CD4-positive, CD25-positive, alpha-beta regulatory T cell (primary cell): Measurements from ENCODE around the gene MST1. TPM values are rescaled to one million over a fixed set of nuclear protein-coding genes. Genes with fewer than 3 reads are reported as not detected.

Experiments
- ATAC-seq, 2 donors: fragments of 150-1000 bp; cut with Tn5 transposase; one replicate each; pipeline ENCODE4 v1.10.0; 2021; ENCODE audit warnings: low read depth in 2 of 2, moderate number of reproducible peaks in 2 of 2, moderate library complexity in 1 of 2
- DNase-seq, 3 donors: peaks; one replicate each; pipeline versions ENCODE4 v3.0.0 to v3.0.0-alpha.2; 2012 to 2022; ENCODE audit warnings: mixed read lengths in 1 of 3
- H3K27ac ChIP-seq: one replicate; pipeline ENCODE4 v1.7.0; 2013; ENCODE audit warnings: mild to moderate bottlenecking, low read length; ENCODE audit not compliant: insufficient read depth, poor library complexity, severe bottlenecking
- H3K27me3 ChIP-seq: one replicate; pipeline ENCODE4 v1.7.0; 2013; ENCODE audit warnings: low read length; ENCODE audit not compliant: control insufficient read depth, insufficient read depth
- H3K36me3 ChIP-seq: one replicate; pipeline ENCODE4 v1.7.0; 2013; ENCODE audit warnings: mild to moderate bottlenecking, low read length, moderate library complexity; ENCODE audit not compliant: control insufficient read depth, insufficient read depth
- H3K4me1 ChIP-seq: 2 replicates; pipeline ENCODE4 v1.7.0; 2013; ENCODE audit warnings: mild to moderate bottlenecking, low read length; ENCODE audit not compliant: insufficient read depth, control insufficient read depth, poor library complexity, severe bottlenecking
- H3K4me3 ChIP-seq: one replicate; pipeline ENCODE4 v1.7.0; 2013; ENCODE audit warnings: low read depth, mild to moderate bottlenecking, low read length, moderate library complexity
- H3K9me3 ChIP-seq, 2 experiments: 1 replicate in 1 of 2; 2 replicates in 1 of 2; pipeline ENCODE4 v1.7.0; 2013; ENCODE audit warnings: low read length in 2 of 2, mild to moderate bottlenecking in 1 of 2, moderate library complexity in 1 of 2; ENCODE audit not compliant: control insufficient read depth in 2 of 2
- H3K27ac Mint-ChIP-seq, 3 donors: one replicate each; pipeline ENCODE4 v1.8.0; 2020 to 2022; ENCODE audit warnings: mild to moderate bottlenecking in 3 of 3, mixed read lengths in 3 of 3, moderate library complexity in 2 of 3
- H3K27me3 Mint-ChIP-seq: one replicate; pipeline ENCODE4 v1.8.0; 2022; ENCODE audit warnings: mild to moderate bottlenecking, mixed read lengths
- H3K36me3 Mint-ChIP-seq: one replicate; pipeline ENCODE4 v1.8.0; 2020; ENCODE audit warnings: mixed read lengths
- H3K4me1 Mint-ChIP-seq, 4 donors: one replicate each; pipeline ENCODE4 v1.8.0; 2020 to 2022; ENCODE audit warnings: mixed read lengths in 4 of 4, mild to moderate bottlenecking in 1 of 4
- H3K4me3 Mint-ChIP-seq, 4 donors: one replicate each; pipeline ENCODE4 v1.8.0; 2020 to 2022; ENCODE audit warnings: mild to moderate bottlenecking in 4 of 4, mixed read lengths in 4 of 4, moderate library complexity in 3 of 4
- H3K9me3 Mint-ChIP-seq, 7 donors: one replicate each; pipeline ENCODE4 v1.8.0; 2020 to 2022; ENCODE audit warnings: mixed read lengths in 7 of 7, mild to moderate bottlenecking in 3 of 7, moderate library complexity in 2 of 7
- polyA plus RNA-seq, 4 donors: library from polyadenylated mRNA; unstranded; fragments of 300-500 nt; fragmentation: Illumina TruSeq; gene quantifications; one replicate each; pipeline ENCODE4 v1.2.3, GENCODE V29; 2021
- total RNA-seq: library from RNA; stranded (reverse); gene quantifications from one replicate; pipeline ENCODE4 v1.2.3, GENCODE V29; 2022

MST1 gene
- total and polyA plus RNA-seq, 5 donors from 2014 or later: 0.76 to 4.1 (median 1.1) TPM

GRCh38 chr3:49717211-49717958, 28.1 kb upstream of the MST1 start:
- H3K27ac Mint-ChIP-seq: no peak overlapping the region
- Histone ChIP-seq H3K9me3 (no peaks in the 10 kb centered on the region), H3K27ac (no peak overlapping the region), H3K4me1 (peaks cover 22% of the 10 kb centered on the region), H3K36me3 (peaks cover 8% of the 10 kb centered on the region), H3K4me3 (no peak overlapping the region), H3K27me3 (no peaks in the 10 kb centered on the region)
- no peak for ATAC-seq
- H3K27me3 Mint-ChIP-seq: no peaks in the 10 kb centered on the region
- no peaks in the 10 kb centered on the region for H3K36me3 Mint-ChIP-seq
- peak overlapping the region in 3 of 4 donors; percentile 16 to 66 (median 44) for H3K4me3 Mint-ChIP-seq
- peaks cover 0 to 41% (median 13%) of the 10 kb centered on the region in 4 donors for H3K4me1 Mint-ChIP-seq
- no peaks in the 10 kb centered on the region for H3K9me3 Mint-ChIP-seq
- no peak for DNase-seq

DNA sequence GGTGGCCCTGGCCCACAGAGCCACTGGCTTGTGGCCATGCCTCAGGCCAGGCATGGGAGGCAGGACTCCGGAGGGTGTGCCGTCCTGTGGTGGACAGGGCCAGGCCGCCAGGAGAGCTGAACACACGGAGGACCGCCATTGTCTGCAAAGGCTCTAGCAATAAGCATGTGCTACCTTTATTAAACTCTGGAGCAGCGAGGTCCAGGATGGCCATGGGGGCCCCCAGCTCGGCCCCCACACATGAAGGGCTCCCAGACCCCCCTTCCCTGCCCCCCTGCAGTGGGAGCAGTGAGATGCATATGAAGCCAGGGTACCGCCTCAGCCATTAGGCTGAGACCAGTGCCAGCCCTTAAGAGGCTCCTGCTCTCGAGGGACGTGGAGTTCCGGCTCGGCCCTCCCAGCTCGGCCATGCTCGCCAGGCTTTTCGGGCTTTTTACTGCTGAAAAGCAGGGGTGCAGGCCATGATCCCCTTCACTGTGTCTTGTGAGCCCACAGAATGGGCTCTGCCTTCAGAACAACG, 27.5 kb upstream of the MST1 start:
- Histone ChIP-seq H3K27ac (no peak overlapping the region), H3K27me3 (no peaks in the 10 kb centered on the region), H3K4me3 (no peak overlapping the region), H3K4me1 (peaks cover 22% of the 10 kb centered on the region), H3K36me3 (peaks cover 8% of the 10 kb centered on the region), H3K9me3 (no peaks in the 10 kb centered on the region)
- no peaks in the 10 kb centered on the region for H3K27me3 Mint-ChIP-seq
- H3K4me1 Mint-ChIP-seq: peaks cover 0 to 37% (median 12%) of the 10 kb centered on the region in 4 donors
- no peak overlapping the region for H3K27ac Mint-ChIP-seq
- DNase-seq (no peak), ATAC-seq (no peak)
- no peaks in the 10 kb centered on the region for H3K9me3 Mint-ChIP-seq
- peaks cover 1% of the 10 kb centered on the region for H3K36me3 Mint-ChIP-seq
- no peak overlapping the region for H3K4me3 Mint-ChIP-seq

- H3K27ac ChIP-seq: no peak overlapping the region
- Mint-ChIP-seq H3K9me3 (no peaks in the 10 kb centered on the region), H3K4me3 (peak overlapping the region in 2 of 4 donors; percentile 24 to 33), H3K4me1 (peaks cover 0 to 34% (median 13%) of the 10 kb centered on the region in 4 donors), H3K27me3 (no peaks in the 10 kb centered on the region), H3K27ac (no peak overlapping the region), H3K36me3 (peaks cover 7% of the 10 kb centered on the region)
- no peak for DNase-seq
- no peaks in the 10 kb centered on the region for H3K9me3 ChIP-seq
- H3K4me3 ChIP-seq: no peak overlapping the region
- peaks cover 22% of the 10 kb centered on the region for H3K4me1 ChIP-seq
- H3K27me3 ChIP-seq: no peaks in the 10 kb centered on the region
- H3K36me3 ChIP-seq: peaks cover 2% of the 10 kb centered on the region
- no peak for ATAC-seq
Observed at GRCh38 chr3:49716169-49716568, 26.9 kb upstream of the MST1 start.

GRCh38 chr3:49715611-49716121, 26.4 kb upstream of the MST1 start:
- Mint-ChIP-seq H3K27ac (no peak overlapping the region), H3K27me3 (no peaks in the 10 kb centered on the region), H3K9me3 (no peaks in the 10 kb centered on the region), H3K36me3 (peaks cover 9% of the 10 kb centered on the region), H3K4me3 (no peak overlapping the region), H3K4me1 (peaks cover 0 to 29% (median 13%) of the 10 kb centered on the region in 4 donors)
- Histone ChIP-seq H3K9me3 (no peaks in the 10 kb centered on the region), H3K27ac (no peak overlapping the region), H3K27me3 (no peaks in the 10 kb centered on the region), H3K36me3 (no peaks in the 10 kb centered on the region), H3K4me3 (no peak overlapping the region), H3K4me1 (peaks cover 22% of the 10 kb centered on the region)
- no peak for DNase-seq
- no peak for ATAC-seq

- Histone ChIP-seq H3K9me3 (no peaks in the 10 kb centered on the region), H3K4me3 (no peak overlapping the region), H3K36me3 (no peaks in the 10 kb centered on the region), H3K27ac (no peak overlapping the region), H3K27me3 (no peaks in the 10 kb centered on the region), H3K4me1 (peaks cover 21% of the 10 kb centered on the region)
- no peaks in the 10 kb centered on the region for H3K9me3 Mint-ChIP-seq
- DNase-seq (no peak), ATAC-seq (no peak)
- peak overlapping the region in 1 of 4 donors; percentile 50 for H3K4me3 Mint-ChIP-seq
- peaks cover 0 to 23% (median 12%) of the 10 kb centered on the region in 4 donors for H3K4me1 Mint-ChIP-seq
- no peaks in the 10 kb centered on the region for H3K27me3 Mint-ChIP-seq
- peaks cover 9% of the 10 kb centered on the region for H3K36me3 Mint-ChIP-seq
- no peak overlapping the region for H3K27ac Mint-ChIP-seq
Observed at GRCh38 chr3:49714728-49715550, 25.7 kb upstream of the MST1 start.

DNA sequence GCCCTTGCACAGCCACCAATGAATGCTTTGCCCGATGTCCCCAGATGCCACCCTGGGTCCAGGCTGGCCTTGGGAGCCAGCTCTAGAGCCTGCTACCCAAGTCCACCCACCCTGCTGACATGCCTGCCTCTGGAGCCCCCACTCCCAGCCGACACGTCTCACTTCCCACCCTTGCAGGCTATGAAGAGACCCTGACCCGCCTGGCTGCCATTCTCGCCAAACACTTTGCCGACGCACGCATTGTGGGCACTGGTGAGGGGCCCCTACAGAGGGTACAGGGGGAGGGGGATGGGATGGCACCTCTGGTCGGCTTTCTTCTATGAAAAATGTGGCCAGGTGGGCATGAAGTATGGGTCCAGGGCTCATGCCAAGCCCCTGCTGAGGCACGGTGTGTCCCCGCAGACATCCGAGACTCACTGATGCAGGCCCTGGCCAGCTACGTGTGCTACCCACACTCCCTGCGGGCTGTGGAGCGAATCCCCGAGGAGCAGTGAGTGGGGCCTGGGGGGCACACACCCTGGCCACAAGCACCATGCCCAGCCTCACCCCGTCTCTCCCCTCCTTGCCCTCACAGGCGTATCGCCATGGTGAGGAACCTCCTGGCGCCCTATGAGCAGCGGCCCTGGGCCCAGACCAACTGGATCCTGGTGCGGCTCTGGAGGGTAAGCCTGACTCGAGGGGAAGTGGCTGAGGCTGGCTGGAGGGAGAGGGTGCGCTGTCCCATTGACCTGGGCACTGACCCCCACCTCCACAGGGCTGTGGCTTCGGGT, 24.2 kb upstream of the MST1 start:
- no peak for ATAC-seq

DNA sequence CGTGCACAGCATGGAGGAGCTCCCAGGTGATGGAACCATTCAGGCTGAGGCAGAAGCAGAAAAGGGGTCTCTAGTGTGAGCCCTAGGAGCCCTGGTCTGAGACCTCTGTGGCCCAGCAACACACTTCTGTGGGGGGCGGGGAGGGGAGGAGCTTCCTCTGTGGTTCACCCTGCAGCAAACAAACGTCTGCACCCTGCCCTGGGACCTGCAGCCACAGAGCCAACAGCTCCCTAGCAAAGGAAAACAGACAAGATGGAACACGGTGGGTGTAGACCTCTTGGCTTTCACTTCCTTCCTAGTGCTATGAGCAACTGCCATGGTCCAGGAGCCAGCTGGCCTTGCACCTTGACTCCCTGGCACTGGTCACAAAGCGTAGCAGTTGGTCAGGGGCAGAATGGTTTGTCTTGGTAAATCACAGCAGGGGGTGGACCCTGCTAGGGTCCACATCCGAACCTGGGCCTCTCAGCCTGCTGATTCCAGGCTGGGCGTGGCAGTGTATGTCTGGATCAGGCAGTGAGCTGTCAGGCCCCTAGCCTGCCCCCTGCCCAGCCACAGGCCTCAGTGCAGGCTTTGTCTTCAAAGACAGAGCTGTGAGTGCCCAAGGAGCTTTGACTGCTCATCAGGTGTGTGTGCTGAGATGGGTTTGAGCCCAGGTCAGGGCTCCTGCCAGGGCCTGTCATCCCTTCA, 23.5 kb upstream of the MST1 start:
- Mint-ChIP-seq H3K4me3 (no peak overlapping the region), H3K9me3 (no peaks in the 10 kb centered on the region), H3K27me3 (no peaks in the 10 kb centered on the region), H3K36me3 (peaks cover 10% of the 10 kb centered on the region), H3K4me1 (peaks cover 0 to 8% (median 1%) of the 10 kb centered on the region in 4 donors), H3K27ac (peak overlapping the region in 2 of 3 donors; percentile 11 to 26)
- H3K27me3 ChIP-seq: no peaks in the 10 kb centered on the region
- H3K4me1 ChIP-seq: peaks cover 7% of the 10 kb centered on the region
- ATAC-seq (no peak), DNase-seq (peak in 1 of 3 donors; percentile 47)
- H3K36me3 ChIP-seq: no peaks in the 10 kb centered on the region
- H3K4me3 ChIP-seq: no peak overlapping the region
- no peak overlapping the region for H3K27ac ChIP-seq
- H3K9me3 ChIP-seq: no peaks in the 10 kb centered on the region

More for the DNA sequence above, 24.2 kb upstream of the MST1 start:
- peaks cover 10% of the 10 kb centered on the region for H3K4me1 ChIP-seq
- peaks cover 0 to 10% (median 2%) of the 10 kb centered on the region in 4 donors for H3K4me1 Mint-ChIP-seq
- H3K27me3 ChIP-seq: no peaks in the 10 kb centered on the region
- H3K9me3 ChIP-seq: no peaks in the 10 kb centered on the region
- no peaks in the 10 kb centered on the region for H3K9me3 Mint-ChIP-seq
- no peak overlapping the region for H3K27ac ChIP-seq
- DNase-seq: no peak
- no peaks in the 10 kb centered on the region for H3K36me3 ChIP-seq
- peak overlapping the region in 1 of 3 donors; percentile 26 for H3K27ac Mint-ChIP-seq
- peaks cover 9% of the 10 kb centered on the region for H3K36me3 Mint-ChIP-seq
- no peak overlapping the region for H3K4me3 ChIP-seq
- H3K4me3 Mint-ChIP-seq: no peak overlapping the region
- H3K27me3 Mint-ChIP-seq: no peaks in the 10 kb centered on the region
